Mucosa of stomach (tissue), 1 donor: Measurements from ENCODE around the gene CACNB4.

Experiments used
- H3K27me3 ChIP-seq: one replicate; pipeline ENCODE4 v1.7.0; 2013; ENCODE audit warnings: mild to moderate bottlenecking, low read length; ENCODE audit not compliant: control insufficient read depth, insufficient read depth
- H3K36me3 ChIP-seq: one replicate; pipeline ENCODE4 v1.7.0; 2013; ENCODE audit warnings: low read length; ENCODE audit not compliant: control insufficient read depth, insufficient read depth
- H3K4me1 ChIP-seq: one replicate; pipeline ENCODE4 v1.7.0; 2013; ENCODE audit warnings: mild to moderate bottlenecking, low read length; ENCODE audit not compliant: control insufficient read depth, insufficient read depth
- H3K4me3 ChIP-seq: one replicate; pipeline ENCODE4 v1.7.0; 2013; ENCODE audit warnings: low read length
- H3K9ac ChIP-seq: one replicate; pipeline ENCODE4 v1.7.0; 2013; ENCODE audit warnings: mild to moderate bottlenecking, low read length, moderate library complexity
- H3K9me3 ChIP-seq: one replicate; pipeline ENCODE4 v1.7.0; 2013; ENCODE audit warnings: mild to moderate bottlenecking, low read length, moderate library complexity; ENCODE audit not compliant: control insufficient read depth
- donor health status: Pancreatic carcinoma.

CACNB4 gene

DNA sequence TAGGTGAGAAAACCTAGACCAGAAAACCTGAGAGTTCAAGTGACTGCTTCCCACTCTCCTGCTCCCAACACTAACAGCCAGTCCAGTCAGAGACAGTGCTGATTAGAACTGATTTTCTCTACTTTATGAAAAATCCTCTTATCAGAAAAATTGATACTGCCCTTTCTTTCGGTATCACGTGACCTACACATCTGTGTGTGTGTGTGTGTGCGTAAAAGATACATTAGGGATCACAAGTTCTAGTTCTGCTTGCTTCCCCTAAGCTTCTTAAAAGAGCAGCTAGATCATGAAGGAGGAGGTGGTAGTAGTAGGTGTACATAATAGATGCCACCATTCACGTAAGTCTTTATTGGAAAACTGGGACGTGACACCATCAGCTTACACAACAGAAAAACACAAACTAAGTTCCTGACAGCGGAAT, 272.1 kb downstream of the CACNB4 start:
- Histone ChIP-seq H3K4me3 (peak overlapping the region; percentile 70), H3K4me1 (peaks cover 9% of the 10 kb centered on the region), H3K9ac (peak overlapping the region; percentile 89), H3K9me3 (no peaks in the 10 kb centered on the region), H3K27me3 (no peaks in the 10 kb centered on the region), H3K36me3 (no peaks in the 10 kb centered on the region)

DNA sequence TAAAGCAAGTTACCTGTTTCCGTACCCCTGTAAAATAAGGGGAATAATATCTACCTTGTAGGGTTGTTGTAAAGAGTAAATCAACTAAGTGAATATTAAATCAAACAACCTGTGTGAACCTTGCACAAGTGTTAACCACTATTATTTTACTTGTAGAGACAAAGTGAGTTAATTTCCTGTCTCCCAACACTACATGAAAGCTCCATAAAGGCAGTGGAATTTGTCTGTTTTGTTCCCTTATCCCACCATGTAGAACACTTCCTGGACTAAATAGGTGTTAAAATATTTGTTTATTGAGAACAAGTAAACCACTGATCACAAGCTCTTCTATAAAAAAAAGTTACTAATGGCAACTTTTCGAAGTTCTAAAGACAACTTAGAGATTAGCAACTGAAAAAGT, 274.0 kb downstream of the CACNB4 start:
- Histone ChIP-seq H3K4me1 (peaks cover 9% of the 10 kb centered on the region), H3K27me3 (no peaks in the 10 kb centered on the region), H3K9ac (no peak overlapping the region), H3K36me3 (no peaks in the 10 kb centered on the region), H3K9me3 (no peaks in the 10 kb centered on the region), H3K4me3 (no peak overlapping the region)

- H3K9ac ChIP-seq, result no peak overlapping the region
- H3K4me3 ChIP-seq, result no peak overlapping the region
- H3K36me3 ChIP-seq, result no peaks in the 10 kb centered on the region
- no peaks in the 10 kb centered on the region for H3K9me3 ChIP-seq
- H3K27me3 ChIP-seq, result no peaks in the 10 kb centered on the region
- H3K4me1 ChIP-seq, result peaks cover 5% of the 10 kb centered on the region
These were observed 275.2 kb downstream of the CACNB4 start for GRCh38 chr2:151823651-151824050.

GRCh38 chr2:151819920-151820319, 278.9 kb downstream of the CACNB4 start:
- Histone ChIP-seq H3K9me3 (no peaks in the 10 kb centered on the region), H3K36me3 (no peaks in the 10 kb centered on the region), H3K4me3 (no peak overlapping the region), H3K27me3 (no peaks in the 10 kb centered on the region), H3K4me1 (no peaks in the 10 kb centered on the region), H3K9ac (no peak overlapping the region)

DNA sequence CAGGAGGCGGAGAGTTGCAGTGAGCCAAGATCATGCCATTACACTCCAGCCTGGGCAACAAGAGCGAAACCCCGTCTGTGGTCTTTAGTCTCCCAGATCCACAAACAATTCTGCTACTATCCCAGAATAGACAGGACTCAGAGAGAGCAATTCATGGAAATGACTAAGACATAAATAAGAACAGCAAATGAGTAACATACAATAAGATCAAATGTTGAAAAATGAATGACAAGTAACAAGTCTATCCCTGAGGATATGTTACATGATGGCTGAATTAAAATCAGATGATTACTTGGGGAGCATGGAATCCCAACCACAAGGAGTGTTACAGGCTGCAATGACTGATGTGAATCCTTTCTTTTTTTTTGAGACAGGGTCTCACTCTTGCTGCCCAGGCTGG, 280.9 kb downstream of the CACNB4 start:
- no peaks in the 10 kb centered on the region for H3K27me3 ChIP-seq
- no peaks in the 10 kb centered on the region for H3K4me1 ChIP-seq
- H3K36me3 ChIP-seq, result no peaks in the 10 kb centered on the region
- H3K9ac ChIP-seq, result no peak overlapping the region
- H3K9me3 ChIP-seq, result no peaks in the 10 kb centered on the region
- no peak overlapping the region for H3K4me3 ChIP-seq

DNA sequence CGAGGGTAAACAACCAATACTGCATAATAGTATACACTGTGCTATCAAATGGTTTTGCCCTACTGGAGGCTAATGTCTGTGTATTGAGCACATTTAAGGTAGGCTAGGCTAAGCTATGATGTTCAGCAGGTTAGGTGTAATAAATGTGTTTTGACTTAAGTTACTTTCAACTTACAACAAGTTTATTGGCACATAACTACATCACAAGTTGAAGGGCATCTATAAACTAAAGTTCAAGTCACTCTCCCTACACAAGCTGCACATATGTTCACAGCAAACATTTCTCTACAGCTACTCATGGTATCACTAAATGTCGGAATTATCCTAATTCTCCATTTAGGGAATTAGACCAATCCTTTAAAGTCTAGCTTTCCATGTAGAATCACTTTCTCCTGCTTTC, 282.0 kb downstream of the CACNB4 start:
- H3K9me3 ChIP-seq, result no peaks in the 10 kb centered on the region
- no peak overlapping the region for H3K4me3 ChIP-seq
- H3K4me1 ChIP-seq, result no peaks in the 10 kb centered on the region
- H3K36me3 ChIP-seq, result no peaks in the 10 kb centered on the region
- H3K27me3 ChIP-seq, result no peaks in the 10 kb centered on the region
- H3K9ac ChIP-seq, result no peak overlapping the region

DNA sequence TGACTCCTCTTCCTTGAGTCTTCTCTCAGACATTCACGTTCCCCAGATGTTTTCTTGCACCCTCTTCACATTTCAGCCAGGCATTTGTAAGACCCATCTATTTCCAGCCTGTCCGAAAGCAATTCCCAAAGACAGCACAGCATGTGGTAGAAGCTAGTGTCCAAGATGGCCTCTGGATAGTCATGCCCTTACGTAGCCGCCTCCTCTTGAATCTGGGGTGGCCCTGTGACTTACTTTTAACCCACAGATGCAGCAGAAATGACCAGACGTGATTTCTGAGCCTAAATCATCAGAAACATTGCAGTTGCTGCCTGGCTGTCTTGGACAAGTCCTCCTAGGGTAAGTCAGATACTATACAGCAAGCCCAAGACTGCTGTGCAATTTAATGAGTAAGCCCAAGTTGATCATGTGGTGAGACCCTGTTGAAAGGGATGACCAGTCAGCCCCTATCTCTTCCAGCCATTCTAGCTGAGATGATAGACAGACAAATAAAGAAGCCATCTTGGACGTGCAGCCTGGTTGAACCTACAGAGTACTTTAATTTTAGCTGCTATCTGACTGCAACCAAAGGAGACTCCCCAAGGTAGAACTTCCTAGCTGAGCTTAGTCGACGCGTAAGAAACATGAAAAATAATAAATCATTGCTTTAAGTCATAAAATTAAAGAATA, 282.9 kb downstream of the CACNB4 start:
- no peaks in the 10 kb centered on the region for H3K9me3 ChIP-seq
- H3K9ac ChIP-seq, result no peak overlapping the region
- H3K4me3 ChIP-seq, result no peak overlapping the region
- H3K4me1 ChIP-seq, result no peaks in the 10 kb centered on the region
- no peaks in the 10 kb centered on the region for H3K36me3 ChIP-seq
- no peaks in the 10 kb centered on the region for H3K27me3 ChIP-seq

DNA sequence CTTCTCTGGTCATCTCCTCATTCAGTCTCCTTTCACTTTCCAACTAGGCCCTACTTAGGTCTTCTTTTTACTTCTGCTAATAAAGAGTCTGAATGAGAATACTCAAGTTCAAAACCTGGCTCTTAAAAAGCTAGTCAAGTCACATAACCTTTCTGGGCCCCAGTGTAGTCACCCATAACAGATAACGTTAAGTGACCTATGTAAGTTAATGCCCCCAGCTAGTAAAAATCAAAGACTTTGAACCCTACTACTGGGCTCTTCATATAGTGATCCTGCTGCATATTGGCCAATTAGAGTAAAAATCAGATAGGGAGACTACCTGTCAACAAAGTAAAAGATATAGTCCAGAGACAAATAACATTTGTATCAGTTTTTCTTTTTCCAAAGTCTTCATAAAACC, 288.4 kb downstream of the CACNB4 start:
- Histone ChIP-seq H3K36me3 (no peaks in the 10 kb centered on the region), H3K9me3 (no peaks in the 10 kb centered on the region), H3K27me3 (no peaks in the 10 kb centered on the region), H3K4me3 (no peak overlapping the region), H3K9ac (no peak overlapping the region), H3K4me1 (no peaks in the 10 kb centered on the region)

DNA sequence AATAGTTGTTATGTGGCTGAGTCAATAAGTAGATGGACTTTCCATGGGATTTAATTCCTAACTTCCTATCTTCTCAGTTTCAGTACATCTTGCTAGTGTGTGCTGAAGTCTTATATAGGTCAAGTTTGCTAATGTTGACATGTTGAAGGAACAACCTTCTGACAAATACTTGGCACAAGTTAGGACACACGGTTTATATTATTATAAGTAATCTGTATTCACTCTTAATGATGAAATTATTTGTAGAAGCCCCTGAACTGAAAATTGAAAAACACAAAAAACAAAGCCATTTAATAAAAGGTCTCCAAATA, 289.8 kb downstream of the CACNB4 start:
- no peaks in the 10 kb centered on the region for H3K36me3 ChIP-seq
- H3K4me3 ChIP-seq, result no peak overlapping the region
- no peaks in the 10 kb centered on the region for H3K4me1 ChIP-seq
- no peak overlapping the region for H3K9ac ChIP-seq
- H3K27me3 ChIP-seq, result no peaks in the 10 kb centered on the region
- H3K9me3 ChIP-seq, result no peaks in the 10 kb centered on the region

DNA sequence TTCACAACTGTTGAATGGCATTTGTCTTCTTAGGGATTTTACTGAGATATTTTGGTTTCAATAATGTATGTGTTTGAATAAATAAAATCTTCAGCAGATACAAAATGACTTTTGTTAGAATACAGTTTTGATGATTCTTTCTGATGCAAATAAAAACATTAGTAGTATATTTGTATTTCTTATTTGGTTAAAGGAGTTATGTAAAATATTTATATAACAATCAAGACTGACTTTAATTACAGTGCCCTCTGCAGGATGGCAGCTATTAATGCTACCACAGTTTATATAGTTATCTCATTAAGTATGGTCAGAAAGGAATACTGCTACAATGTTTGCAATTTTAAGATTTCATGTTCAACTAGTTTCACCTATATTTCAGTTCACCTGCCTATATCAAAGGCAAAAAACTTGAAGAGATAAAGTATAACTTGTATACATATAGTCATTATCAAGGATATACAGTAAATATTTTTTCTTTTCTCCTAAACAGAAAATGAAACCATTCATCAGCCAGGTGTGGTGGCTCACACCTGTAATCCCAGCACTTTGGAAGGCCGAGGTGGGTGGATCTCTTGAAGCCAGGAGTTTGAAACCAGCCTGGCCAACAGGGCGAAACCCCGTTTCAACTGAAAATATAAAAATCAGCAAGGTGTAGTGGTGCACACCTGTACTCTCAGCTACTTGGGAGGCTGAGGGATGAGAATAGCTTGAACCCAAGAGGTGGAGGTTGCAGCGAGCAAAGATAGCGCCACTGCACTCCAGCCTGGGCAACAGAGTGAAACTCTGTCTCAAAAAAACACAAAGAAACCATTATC, 290.4 kb downstream of the CACNB4 start:
- Histone ChIP-seq H3K4me3 (no peak overlapping the region), H3K4me1 (no peaks in the 10 kb centered on the region), H3K36me3 (no peaks in the 10 kb centered on the region), H3K9me3 (no peaks in the 10 kb centered on the region), H3K27me3 (no peaks in the 10 kb centered on the region), H3K9ac (no peak overlapping the region)

DNA sequence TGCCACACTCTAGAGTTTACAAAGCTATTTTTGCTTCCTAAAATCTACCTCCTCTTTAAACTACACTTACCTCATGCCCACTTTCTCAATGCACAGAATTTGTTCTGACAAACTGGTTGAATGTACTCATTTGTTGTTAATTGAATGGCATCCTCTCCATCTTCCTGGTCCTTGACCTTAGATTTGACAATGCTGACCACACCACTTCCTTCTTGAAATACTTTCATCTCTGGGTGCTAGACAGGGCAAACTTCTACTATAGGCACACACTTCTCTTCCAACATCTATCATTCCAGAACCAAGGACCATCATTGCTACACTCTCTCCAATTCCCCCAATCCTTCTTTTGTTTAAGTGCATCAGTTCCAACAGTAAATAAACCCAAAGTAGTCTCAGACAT, 292.9 kb downstream of the CACNB4 start:
- H3K4me1 ChIP-seq, result no peaks in the 10 kb centered on the region
- H3K4me3 ChIP-seq, result no peak overlapping the region
- H3K9me3 ChIP-seq, result no peaks in the 10 kb centered on the region
- no peak overlapping the region for H3K9ac ChIP-seq
- H3K27me3 ChIP-seq, result no peaks in the 10 kb centered on the region
- no peaks in the 10 kb centered on the region for H3K36me3 ChIP-seq

DNA sequence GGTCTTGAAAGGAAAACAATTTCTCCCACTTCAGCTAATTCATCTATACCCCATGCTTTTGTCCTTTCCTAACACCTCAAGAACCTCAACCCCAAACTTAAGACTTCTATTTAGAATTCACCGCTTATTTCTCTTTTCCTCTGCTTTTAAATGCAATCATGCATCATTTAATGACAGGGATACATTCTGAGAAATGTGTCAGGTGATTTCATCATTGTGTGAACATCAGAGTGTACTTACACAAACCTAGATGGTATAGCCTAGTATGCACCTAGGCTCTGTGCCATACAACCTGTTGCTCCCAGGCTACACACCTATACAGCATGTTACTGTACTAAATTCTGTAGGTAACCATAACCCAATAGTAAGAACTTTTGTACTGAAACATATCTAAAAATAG, 293.5 kb downstream of the CACNB4 start:
- H3K9me3 ChIP-seq, result no peaks in the 10 kb centered on the region
- H3K4me3 ChIP-seq, result no peak overlapping the region
- H3K36me3 ChIP-seq, result no peaks in the 10 kb centered on the region
- no peaks in the 10 kb centered on the region for H3K4me1 ChIP-seq
- no peaks in the 10 kb centered on the region for H3K27me3 ChIP-seq
- H3K9ac ChIP-seq, result no peak overlapping the region
